Measurements from ENCODE around the gene PRM1. TPM values are rescaled to one million over a fixed set of nuclear protein-coding genes. Genes with fewer than 3 reads are reported as not detected.

The PRM1 gene
- total and polyA plus RNA-seq, 4 donors, result not detected

GRCh38 chr16:11330526-11331237, 49.6 kb upstream of the PRM1 start:
- Histone ChIP-seq H3K9ac (ENCODE audit: low read depth in 1 of 2, low read length in 2 of 2) (no peak overlapping the region), H3K4me1 (ENCODE audit: control insufficient read depth in 4 of 4, insufficient read depth in 4 of 4, low read length in 3 of 4) (no peaks in the 10 kb centered on the region), H3K27me3 (ENCODE audit: control insufficient read depth in 4 of 4, insufficient read depth in 4 of 4, low read length in 3 of 4) (no peaks in the 10 kb centered on the region), H3K4me3 (ENCODE audit: low read depth in 1 of 3, low read length in 3 of 3) (no peak overlapping the region), H3K36me3 (ENCODE audit: control insufficient read depth in 4 of 4, insufficient read depth in 3 of 4, low read depth in 1 of 4, low read length in 3 of 4) (no peaks in the 10 kb centered on the region), H3K9me3 (ENCODE audit: control insufficient read depth in 4 of 4, low read length in 3 of 4) (no peaks in the 10 kb centered on the region), H3K27ac (ENCODE audit: low read depth in 1 of 2, low read length in 2 of 2) (no peak overlapping the region)
- DNase-seq (ENCODE audit: low spot score), result no peak
- WGBS, result 87% methylated on average over 5 of the region's 5 CpGs
- TF ChIP-seq FOXA1 (IDR thresholded peaks at IDR 0.05) (no peak), FOXA2 (IDR thresholded peaks at IDR 0.05) (no peak), HNF4A (conservative IDR thresholded peaks at IDR 0.05) (no peak), EGR1 (IDR thresholded peaks at IDR 0.05; ENCODE audit: low read depth in 2 of 2) (no peak), ZBTB33 (IDR thresholded peaks at IDR 0.05) (no peak), NR2F2 (IDR thresholded peaks at IDR 0.05) (no peak), JUND (IDR thresholded peaks at IDR 0.05) (no peak), GABPA (IDR thresholded peaks at IDR 0.05 in 1 of 2, conservative IDR thresholded peaks at IDR 0.05 in 1 of 2) (no peak), TAF1 (conservative IDR thresholded peaks at IDR 0.05) (no peak), SP1 (IDR thresholded peaks at IDR 0.05) (no peak), REST (IDR thresholded peaks at IDR 0.05) (no peak), RAD21 (IDR thresholded peaks at IDR 0.05) (no peak), ATF3 (IDR thresholded peaks at IDR 0.05) (no peak)

GRCh38 chr16:11329891-11330290, 48.8 kb upstream of the PRM1 start:
- no peak overlapping the region for H3K9ac ChIP-seq (ENCODE audit: low read depth in 1 of 2, low read length in 2 of 2)
- TF ChIP-seq NR2F2 (IDR thresholded peaks at IDR 0.05), result no peak
- TF ChIP-seq GABPA (IDR thresholded peaks at IDR 0.05 in 1 of 2, conservative IDR thresholded peaks at IDR 0.05 in 1 of 2), result no peak
- no peak for TF ChIP-seq MAX (IDR thresholded peaks at IDR 0.05)
- H3K27me3 ChIP-seq (ENCODE audit: control insufficient read depth in 4 of 4, insufficient read depth in 4 of 4, low read length in 3 of 4), result no peaks in the 10 kb centered on the region
- H3K27ac ChIP-seq (ENCODE audit: low read depth in 1 of 2, low read length in 2 of 2), result no peak overlapping the region
- DNase-seq (ENCODE audit: low spot score), result no peak
- H3K9me3 ChIP-seq (ENCODE audit: control insufficient read depth in 4 of 4, low read length in 3 of 4), result no peaks in the 10 kb centered on the region
- H3K4me1 ChIP-seq (ENCODE audit: control insufficient read depth in 4 of 4, insufficient read depth in 4 of 4, low read length in 3 of 4), result no peaks in the 10 kb centered on the region
- 83% methylated on average over 3 of the region's 3 CpGs for WGBS
- H3K4me3 ChIP-seq (ENCODE audit: low read depth in 1 of 3, low read length in 3 of 3), result no peak overlapping the region
- H3K36me3 ChIP-seq (ENCODE audit: control insufficient read depth in 4 of 4, insufficient read depth in 3 of 4, low read depth in 1 of 4, low read length in 3 of 4), result no peaks in the 10 kb centered on the region
